NCI-H1105 (cell line): ENCODE measurements around the gene PTGES2.

Experiments used
- DNase-seq: peaks from one replicate; lab custom pipeline; 2025; lab: John Stamatoyannopoulos, UW

Gene PTGES2

DNA sequence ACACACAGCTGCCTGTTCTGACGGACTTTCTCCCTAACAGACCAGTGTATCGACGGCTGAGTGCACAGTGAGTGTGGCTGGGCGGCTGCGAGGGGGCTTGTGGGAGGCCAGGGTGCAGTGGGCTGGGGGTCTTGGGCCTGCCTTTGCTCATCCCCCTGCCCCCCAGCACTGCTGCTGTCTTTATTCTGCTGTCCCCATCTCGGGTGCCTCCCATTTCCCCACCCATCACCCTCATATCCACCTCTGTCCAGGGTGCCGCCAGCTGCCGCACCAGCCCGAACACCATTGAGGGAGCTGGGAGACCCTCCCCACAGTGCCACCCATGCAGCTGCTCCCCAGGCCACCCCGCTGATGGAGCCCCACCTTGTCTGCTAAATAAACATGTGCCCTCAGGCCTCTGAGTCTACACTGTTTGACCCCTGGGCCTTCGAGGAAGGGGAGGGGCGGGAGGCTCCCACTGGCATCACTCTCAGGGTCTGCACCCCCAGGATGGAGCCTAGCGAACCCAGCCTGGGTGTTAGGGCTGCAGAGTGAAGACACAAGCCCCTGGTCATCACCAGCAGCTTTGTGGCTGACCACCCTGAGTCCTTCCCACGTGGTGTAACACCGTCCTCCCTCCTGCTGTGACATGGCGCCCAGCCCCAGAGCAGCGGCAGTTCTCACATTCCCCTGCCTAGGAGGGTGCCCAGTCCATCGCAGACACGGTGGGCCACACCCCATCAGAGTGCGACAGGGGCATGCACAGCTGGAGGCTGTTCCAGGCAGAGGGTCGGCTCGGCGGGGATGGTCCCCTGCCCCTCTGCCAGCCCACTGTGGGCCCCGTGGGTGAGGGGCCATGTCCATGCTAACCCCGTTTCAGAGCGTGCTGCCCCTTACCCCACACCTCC is 25.8 kb upstream of the PTGES2 start:
- DNase-seq, result no peak

DNA sequence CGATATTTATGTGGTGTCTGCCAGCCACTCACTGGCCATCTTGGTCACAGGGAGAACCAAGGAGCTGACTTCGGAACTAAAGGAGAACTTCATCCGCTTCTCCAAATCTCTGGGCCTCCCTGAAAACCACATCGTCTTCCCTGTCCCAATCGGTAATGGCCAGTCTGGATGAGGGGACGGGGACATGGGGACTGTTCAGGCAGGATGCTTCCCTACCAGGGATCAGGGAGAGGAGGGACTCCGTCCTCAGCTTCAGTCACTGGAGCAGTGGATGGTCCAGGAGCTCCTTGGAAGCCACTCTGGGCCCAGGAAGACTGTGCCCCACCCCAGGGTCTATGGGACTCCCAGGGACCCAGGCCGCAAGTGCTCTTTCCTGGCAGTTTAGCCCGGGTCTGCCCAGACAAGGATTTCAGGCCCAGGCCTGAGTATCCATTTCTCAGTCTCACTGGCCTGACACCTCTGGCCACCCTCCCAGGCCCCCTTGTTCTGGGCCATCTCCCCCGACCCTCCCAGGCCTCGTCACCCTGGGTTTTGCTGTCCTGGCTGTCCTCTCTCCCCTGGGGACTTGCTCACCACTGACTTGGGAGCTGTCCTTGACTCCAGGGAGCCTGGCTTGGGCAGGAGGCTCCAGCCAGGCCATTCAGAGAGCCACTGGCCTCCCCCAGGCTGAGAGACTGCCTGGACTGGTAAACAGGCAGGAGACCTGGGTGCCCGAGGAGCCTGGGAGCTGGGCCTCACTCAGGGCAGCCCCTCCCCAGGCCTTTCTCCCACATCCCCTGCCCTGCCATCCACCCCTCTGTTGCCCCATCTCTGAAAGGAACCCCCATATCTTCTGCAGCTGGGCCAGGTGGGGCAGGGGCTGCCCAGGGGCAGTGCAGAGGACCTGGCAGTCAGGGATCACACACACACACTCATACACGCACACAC is 24.9 kb upstream of the PTGES2 start:
- no peak for DNase-seq

DNA sequence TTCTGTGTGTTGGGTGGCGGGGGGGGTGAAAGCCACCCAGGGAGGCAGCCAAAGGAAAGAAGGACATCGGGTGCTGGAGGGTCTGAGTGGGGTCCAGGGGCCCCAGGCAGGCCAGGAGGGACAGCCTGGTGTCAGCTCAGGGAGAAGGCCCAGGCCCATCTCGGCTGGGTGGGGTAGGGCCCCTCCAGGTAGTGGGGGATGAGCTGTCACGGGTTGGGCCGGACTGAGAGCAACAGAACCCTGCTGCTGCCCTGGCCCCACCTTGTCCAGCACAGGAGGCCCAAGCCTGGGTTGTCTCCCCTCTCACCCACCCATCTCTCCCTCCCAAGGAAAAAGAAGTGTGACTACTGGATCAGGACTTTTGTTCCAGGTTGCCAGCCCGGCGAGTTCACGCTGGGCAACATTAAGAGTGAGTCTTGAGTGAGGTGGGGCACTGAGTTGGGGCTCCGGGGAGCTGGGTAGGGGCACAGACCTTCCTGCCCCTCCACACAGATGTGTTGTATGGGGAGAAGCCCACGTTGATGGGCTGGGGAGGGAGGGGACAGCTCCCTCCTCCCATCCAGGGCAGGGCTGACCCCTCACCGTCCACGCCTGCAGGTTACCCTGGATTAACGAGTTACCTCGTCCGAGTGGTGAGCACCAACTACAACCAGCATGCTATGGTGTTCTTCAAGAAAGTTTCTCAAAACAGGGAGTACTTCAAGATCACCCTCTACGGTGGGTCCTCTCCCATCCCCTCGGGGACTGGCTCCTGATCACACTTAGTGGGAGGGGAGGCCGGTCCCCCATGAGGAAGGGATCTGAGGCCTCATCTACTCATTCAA is 24.0 kb upstream of the PTGES2 start:
- DNase-seq, result no peak

DNA sequence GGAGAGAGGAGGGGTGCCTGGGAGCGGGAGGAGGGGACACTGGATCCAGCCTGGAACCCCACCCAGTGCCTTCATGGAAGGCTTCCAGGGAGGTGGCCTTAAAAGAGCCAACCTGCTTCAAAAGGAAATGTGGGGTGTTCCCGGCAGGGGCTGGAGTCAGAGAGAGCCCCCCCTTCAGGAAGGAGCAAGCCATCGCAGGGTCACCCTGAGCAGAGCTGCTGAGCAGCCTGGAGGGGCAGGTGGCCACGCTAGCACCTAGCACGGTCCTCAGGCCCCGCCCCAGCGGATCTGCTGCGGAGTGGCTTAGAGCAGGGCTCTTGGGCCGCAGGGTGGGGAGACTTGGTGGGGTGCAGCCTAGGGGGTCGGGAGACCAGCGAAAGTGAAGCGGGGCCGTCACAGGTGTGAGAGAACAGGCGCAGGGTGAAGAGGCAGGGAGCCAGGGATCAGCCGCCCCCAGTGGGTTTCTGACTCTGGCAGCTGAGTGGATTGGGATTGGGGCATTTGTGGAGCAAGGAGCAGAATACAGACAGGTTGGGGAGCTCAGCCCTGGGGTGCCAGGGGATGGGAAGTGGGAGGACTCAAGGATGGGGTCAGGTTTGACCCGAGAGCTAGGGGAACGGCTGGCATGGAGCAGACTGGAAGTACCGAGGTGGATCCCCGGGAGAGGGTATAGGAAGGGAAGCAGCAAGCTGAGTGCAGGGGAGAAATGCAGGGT is 23.2 kb upstream of the PTGES2 start:
- no peak for DNase-seq

DNA sequence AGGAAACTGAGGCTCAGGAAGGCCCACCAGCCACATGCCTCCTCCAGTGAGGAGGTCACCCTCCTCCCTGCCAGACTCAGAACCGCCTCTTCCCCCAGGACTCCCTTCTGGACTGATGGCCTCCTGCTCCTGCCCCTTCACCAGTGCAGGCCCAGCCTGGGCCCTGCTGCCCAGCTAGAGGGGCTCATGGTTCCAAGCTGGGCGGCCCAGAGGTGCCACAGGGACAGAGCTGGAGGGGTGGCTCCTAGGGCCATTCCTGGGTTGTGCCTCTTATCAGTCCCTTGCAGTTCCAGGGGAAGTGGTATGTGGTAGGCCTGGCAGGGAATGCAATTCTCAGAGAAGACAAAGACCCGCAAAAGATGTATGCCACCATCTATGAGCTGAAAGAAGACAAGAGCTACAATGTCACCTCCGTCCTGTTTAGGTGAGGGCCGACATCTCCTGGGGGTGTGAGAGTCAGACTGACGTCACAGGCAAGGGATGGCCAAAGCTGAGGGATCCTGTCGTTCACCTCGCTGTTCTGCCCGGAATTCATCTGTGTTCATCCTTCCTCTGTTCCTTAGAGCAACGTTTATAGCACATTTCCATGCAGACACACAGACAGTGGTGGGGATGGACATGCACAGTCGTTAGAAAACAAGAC is 22.5 kb upstream of the PTGES2 start:
- no peak for DNase-seq

DNA sequence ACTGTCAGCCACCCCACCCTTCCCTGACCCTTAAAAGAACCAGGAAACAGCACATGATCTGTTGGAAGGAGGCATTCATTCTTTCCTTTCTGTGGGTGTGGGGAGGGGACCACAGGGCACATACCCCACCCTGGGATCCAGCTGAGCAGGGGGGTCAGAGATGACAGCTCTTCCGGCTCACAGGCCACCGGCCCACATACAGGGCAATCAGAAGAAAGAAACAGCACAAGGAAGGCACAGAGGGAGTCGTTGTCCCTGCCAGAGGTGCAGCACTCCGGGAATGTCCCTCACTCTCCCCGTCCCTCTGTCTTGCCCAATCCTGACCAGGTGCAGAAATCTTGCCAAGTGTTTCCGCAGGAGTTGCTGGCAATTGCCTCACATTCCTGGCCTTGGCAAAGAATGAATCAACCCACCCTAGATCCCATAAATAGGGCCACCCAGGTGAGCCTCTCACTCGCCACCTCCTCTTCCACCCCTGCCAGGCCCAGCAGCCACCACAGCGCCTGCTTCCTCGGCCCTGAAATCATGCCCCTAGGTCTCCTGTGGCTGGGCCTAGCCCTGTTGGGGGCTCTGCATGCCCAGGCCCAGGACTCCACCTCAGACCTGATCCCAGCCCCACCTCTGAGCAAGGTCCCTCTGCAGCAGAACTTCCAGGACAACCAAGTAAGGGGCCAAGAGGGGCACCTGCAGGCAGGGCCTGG is 21.6 kb upstream of the PTGES2 start, which contains the start of gene LCN2:
TSS of gene LCN2 (plus strand) at position 453 of the 701 bp plus-strand sequence. CDS start at position 526, 73 bp downstream.
- no peak for DNase-seq

DNA sequence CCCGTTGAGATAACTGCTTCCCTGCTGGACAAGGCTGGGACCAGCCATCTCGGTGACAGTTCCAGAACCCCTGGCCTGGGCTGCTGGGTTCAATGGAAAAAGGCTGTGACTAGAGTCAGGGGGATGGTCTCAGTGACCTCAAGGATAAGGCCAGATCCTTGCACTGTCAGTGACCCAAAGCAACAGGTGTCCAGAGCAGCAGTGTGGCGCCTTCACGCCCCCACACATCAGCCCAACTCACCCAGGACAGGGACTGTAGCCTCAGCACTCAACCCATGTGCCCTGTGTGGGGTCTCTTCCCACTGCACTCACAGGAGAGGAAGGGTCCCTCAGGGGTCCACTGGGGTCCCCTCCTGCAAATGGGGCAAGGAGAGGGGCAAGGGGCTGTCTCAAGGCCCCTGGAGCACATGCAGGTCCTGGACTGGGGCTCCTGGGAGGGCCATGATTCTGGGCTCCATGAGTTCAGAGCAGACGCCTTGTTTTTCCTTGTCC is 21.0 kb upstream of the PTGES2 start:
- DNase-seq, result no peak

DNA sequence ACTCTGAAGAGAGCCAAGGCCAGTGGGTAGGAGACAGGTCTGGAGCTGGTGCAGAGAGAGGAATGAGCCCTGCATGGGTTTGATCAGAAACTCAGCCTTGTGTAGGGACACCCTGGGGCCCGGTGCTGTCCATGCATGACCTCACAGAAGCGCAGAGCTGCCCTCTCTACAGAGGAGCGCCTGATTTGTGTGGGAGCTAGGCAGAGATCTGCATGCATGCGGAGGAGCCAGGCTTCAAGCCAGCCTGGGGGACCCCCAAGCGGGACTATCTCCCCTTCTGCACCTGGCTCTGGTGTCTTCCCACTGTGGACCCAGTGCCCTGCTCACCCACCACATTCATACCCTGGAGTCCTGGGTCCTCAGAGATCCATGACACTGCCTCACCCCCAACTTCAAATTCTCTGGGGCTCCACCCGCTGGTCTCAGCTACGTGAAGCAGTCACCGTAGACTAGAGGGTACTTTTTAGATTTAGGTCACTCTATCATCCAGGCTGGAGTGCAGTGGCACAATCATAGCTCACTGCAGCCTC is 19.1 kb upstream of the PTGES2 start:
- no peak for DNase-seq

DNA sequence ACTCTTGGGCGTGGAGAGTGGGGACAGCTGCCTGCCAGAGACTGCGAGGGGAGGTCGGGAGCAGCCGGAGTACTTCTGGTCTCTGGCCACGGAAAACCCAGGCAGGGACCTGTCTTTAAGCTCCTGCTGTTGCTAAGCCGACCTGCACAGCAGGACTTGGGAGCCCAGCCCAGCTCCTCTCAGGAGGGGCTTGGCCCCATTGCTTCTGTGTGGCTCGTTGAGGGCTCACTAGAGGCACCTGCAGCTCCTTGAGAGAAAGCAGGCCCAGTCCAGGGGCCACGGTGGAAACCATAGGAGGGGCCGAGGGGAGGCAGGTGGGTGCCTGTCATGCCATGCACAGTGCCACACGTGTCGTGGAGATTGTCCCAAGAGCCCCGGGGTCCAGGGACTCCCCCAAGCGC is 18.4 kb upstream of the PTGES2 start:
- DNase-seq, result no peak

DNA sequence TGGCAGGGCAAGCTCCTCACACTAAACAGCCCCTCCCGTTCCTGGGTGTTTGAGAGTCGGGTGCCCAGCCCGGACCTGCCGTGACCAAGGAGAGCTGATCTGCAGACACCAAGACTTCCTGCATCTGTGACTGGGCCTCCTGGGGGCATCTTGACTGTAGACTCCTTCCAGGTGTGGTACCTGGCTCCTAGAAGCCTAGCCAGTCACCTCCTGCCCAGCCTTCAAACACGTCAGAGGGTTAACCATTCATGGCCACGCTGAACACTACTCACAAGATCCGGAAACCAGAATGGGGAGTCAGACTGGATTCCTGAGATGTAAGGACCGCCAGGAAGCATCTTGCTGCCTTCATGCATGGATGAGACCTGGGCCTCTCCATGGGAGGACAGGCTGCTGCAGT is 18.0 kb upstream of the PTGES2 start:
- no peak for DNase-seq

DNA sequence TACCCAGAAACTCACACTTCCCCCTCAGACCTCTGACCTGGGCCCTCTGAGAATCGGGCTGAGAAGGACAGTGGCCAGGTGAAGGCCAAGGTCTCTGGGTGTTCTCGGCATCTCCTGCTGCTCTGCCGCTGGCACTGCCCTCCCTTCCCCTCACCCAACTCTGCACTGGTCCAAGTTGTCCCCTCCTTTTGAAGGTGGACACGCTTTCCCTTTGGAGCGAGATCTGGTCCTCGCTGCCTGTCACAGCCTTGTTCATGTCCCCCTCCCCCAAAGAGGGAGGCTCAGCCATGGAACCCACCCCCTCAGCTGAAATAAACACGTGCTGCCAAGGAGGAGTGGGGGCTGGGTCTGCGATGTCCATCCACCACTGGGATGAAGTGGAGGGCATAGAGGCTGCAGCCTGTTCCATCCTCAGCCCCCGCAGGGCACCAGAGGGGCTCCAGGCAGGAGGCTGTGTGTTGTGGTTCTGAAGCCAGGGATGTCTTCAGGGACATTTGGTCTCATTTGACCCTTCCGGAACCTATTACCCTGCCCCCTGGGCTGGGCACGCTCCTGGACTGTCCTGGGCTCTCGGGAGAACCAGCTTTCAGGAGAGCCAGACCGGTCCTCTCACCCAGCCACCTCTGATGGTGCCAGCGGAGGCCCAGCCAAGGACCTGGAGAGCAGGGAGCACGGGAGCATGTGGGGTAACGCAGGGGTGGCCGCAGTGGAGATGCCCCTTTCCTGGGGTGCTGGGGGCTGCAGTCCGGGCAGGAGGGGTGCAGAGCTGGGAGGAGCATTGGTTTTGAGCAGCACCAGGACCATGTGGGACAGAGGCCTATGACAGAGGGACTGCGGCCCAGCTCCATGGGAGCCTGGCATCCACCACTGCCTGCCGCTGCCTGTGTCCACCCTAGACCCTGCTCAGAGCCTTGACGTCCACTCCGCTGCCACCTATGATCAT is 17.0 kb upstream of the PTGES2 start:
- DNase-seq, result no peak

DNA sequence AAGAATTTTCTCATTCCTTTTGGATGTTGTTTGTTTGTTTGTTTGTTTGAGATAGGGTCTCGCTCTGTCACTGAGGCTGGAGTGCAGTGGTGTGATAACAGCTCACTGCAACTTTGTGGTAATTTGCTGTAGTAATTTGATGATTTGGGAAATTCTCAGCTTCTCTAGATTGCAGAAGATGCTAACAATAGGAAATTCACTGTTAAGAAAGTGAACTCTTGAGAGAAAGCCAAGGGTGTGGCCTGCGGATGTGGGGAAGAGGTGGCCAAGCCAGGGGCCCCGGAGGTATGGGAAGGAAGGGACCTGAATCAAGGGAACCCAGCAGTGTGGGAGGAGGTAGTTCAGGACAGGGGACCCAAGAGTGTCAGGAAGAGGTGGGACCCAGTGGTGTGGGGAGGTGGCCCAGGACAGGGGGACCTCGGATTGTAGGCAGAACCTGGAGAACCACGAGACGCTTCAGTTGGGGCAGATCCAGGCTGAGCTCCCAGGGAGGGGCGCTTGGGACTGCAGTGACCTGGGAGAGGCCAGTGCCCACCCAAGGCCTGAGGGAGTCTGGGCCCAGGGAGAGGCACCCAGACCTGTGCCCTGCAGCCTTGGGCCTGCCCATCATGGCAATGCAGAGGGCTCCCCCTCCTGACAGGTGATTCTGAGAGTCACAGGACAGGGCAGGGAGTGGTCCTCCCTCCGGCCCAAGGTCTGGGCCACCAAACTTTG is 16.2 kb upstream of the PTGES2 start:
- no peak for DNase-seq

DNA sequence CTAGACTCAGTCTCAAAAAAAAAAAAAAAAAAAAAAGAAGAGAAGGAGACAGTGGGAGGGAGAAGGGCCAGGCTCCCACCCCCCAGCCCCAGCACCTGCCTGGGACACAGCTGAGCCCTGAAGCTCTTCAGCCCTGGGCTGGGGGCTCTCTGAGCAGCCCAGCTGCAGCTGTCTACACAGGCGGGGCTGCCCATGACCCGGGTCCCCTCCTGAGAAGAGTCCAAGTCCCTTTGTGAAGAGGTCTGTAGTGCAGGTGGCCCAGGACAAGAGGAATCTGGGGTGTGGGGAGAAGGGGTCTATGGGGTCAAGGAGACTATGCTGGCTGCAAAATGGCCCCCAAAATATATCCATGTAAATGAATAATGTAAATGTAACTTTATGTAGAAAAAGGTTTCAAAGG is 15.1 kb upstream of the PTGES2 start:
- DNase-seq, result no peak

DNA sequence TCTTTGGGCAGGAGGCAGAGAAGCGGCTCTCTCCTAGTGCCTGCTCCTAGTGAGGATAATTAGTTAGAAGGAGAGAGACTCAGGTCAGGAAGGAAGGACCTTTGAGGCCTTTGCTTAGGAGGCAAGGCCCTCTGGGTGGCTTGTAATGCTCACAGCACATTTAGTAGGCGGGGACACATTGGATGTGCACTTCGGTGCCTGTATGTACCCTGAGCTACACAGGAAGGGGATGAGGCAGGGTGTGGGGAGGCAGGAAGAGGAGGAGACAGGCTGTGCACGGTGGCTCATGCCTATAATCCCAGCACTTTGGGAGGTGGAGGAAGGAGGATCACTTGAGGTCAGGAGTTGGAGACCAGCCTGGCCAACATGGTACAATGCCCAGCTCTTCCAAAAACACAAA is 14.5 kb upstream of the PTGES2 start:
- DNase-seq, result no peak

DNA sequence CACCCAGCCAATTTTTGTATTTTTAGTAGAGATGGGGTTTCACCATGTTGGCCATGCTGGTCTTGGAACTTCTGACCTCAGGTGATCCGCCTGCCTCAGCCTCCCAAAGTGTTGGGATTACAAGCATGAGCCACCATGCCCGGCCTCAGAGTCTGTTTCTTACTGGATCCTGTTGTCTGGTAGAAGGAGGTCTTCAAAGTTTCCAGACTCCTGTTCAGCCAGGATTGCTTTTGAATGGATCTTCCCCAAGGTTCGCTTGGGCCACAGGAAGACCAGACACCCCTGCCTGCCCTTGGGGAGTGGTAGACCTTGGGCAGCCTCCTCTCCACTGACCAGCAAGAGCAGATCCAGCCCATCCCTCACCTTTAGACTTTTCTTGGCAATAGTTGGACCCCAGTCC is 14.1 kb upstream of the PTGES2 start:
- no peak for DNase-seq

DNA sequence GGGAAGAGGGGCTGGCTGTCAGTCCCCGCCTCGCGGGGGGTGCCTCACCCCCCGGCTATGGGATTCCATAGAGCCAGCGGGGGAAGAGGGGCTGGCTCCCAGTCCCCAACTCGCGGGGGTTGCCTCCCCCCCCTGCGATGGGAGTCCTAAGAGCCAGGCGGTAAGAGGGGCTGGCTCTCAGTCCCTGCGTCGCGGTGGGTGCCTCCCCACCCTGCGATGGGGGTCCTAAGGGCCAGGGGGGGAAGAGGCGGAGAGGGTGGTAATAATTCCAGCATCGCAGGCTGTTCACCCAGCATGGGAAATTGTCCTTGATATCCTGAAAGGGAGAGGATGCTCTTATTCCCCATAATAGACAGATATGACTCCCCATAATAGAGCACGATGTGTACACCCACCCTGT is 12.1 kb upstream of the PTGES2 start:
- no peak for DNase-seq

DNA sequence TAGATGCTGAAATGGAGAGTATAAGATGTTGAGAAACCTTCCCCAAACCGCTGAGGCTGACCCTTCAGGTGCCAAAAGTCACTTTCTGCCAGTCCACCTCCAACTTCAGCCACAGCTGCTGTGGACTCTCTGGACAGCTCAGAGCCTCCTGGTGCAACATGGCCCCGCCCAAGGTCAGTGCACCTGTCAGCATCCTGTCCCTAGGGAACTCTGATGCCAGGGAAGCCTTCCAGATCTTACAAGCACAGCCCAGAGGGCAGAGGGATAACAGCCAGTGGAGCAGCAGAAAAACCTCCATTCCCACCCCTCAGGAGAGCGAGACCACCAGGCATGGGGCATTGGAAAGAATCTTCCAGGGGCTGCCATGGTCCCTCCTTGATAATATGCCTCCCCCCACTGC is 10.5 kb upstream of the PTGES2 start:
- no peak for DNase-seq
